Measurements from ENCODE around the gene CAV3.

GRCh38 chr3:8709287-8709686 lies 24.3 kb upstream of the CAV3 start:
- TF ChIP-seq CTCF (IDR thresholded peaks at IDR 0.05) (no peak), POLR2A (IDR thresholded peaks at IDR 0.05) (no peak)

All from stomach (tissue), 4 donors.